NCI-H187 (cell line): ENCODE measurements around the gene ABHD16B.
"Not testable (repeated sequence)": the region's sequence is repeated elsewhere in the genome, so short reads cannot be mapped to it uniquely, and the experiment has no call there.

Experiments
- DNase-seq, 2 experiments: peaks; one replicate each; lab custom pipeline; 2025; lab: John Stamatoyannopoulos, UW

The ABHD16B gene

GRCh38 chr20:63878899-63879663 is 17.8 kb downstream of the ABHD16B start:
- no peak for DNase-seq

GRCh38 chr20:63880901-63881300 is 19.6 kb downstream of the ABHD16B start:
- not testable (repeated sequence) for DNase-seq

GRCh38 chr20:63881451-63882226 is 20.3 kb downstream of the ABHD16B start:
- no peak for DNase-seq

GRCh38 chr20:63882257-63883200 is 21.2 kb downstream of the ABHD16B start:
- no peak for DNase-seq

- no peak for DNase-seq
Measured at GRCh38 chr20:63883201-63883593, 21.9 kb downstream of the ABHD16B start.

GRCh38 chr20:63884506-63885263 is 23.4 kb downstream of the ABHD16B start:
- no peak for DNase-seq

- DNase-seq, result no peak
Measured at GRCh38 chr20:63885264-63886053, 24.2 kb downstream of the ABHD16B start.

GRCh38 chr20:63886054-63886419 is 24.7 kb downstream of the ABHD16B start:
- DNase-seq, result no peak

- no peak for DNase-seq
Measured at GRCh38 chr20:63886921-63887320, 25.6 kb downstream of the ABHD16B start.

GRCh38 chr20:63889241-63890200 is 28.2 kb downstream of the ABHD16B start:
- no peak for DNase-seq

GRCh38 chr20:63890201-63890576 is 28.9 kb downstream of the ABHD16B start:
- no peak for DNase-seq

GRCh38 chr20:63890616-63891015 is 29.3 kb downstream of the ABHD16B start:
- DNase-seq, result peak in 1 of 2 experiments; percentile 52

- no peak for DNase-seq
Measured at GRCh38 chr20:63891061-63892002, 30.0 kb downstream of the ABHD16B start.

- DNase-seq, result no peak
Measured at GRCh38 chr20:63892402-63892801, 31.1 kb downstream of the ABHD16B start.

GRCh38 chr20:63893999-63894357 is 32.7 kb downstream of the ABHD16B start:
- no peak for DNase-seq

GRCh38 chr20:63894358-63895201 is 33.3 kb downstream of the ABHD16B start, which contains the start of gene DNAJC5:
DNAJC5 (plus strand) TSS chr20:63895126; CDS start chr20:63928346, 33,220 bp downstream.
- peak; percentile 97 for DNase-seq

GRCh38 chr20:63895202-63895951 is 34.1 kb downstream of the ABHD16B start:
- DNase-seq, result no peak
